ENCODE data around the gene BACE1-AS. TPM values are rescaled to one million over a fixed set of nuclear protein-coding genes. Genes with fewer than 3 reads are reported as not detected.

Gene BACE1-AS
- total RNA-seq, 1 donor from 2014 or later, result 12.8 TPM

GRCh38 chr11:117292616-117293015 is 1.5 kb downstream of the BACE1-AS start:
- Mint-ChIP-seq H3K36me3 (peaks cover 32% of the 10 kb centered on the region), H3K27ac (no peak overlapping the region), H3K4me3 (no peak overlapping the region), H3K9me3 (no peaks in the 10 kb centered on the region), H3K27me3 (no peaks in the 10 kb centered on the region), H3K4me1 (ENCODE audit: unreplicated experiment) (no peaks in the 10 kb centered on the region)
- TF ChIP-seq CTCF (conservative IDR thresholded peaks at IDR 0.05), result no peak
- DNase-seq (ENCODE audit: extremely low spot score, unreplicated experiment), result no peak

GRCh38 chr11:117295438-117296137 is 4.4 kb downstream of the BACE1-AS start:
- H3K27ac Mint-ChIP-seq, result no peak overlapping the region
- TF ChIP-seq CTCF (conservative IDR thresholded peaks at IDR 0.05), result no peak
- peaks cover 22% of the 10 kb centered on the region for H3K36me3 Mint-ChIP-seq
- no peaks in the 10 kb centered on the region for H3K27me3 Mint-ChIP-seq
- DNase-seq (ENCODE audit: extremely low spot score, unreplicated experiment), result no peak
- no peaks in the 10 kb centered on the region for H3K9me3 Mint-ChIP-seq
- no peak overlapping the region for H3K4me3 Mint-ChIP-seq
- peaks cover 16% of the 10 kb centered on the region for H3K4me1 Mint-ChIP-seq (ENCODE audit: unreplicated experiment)

- no peaks in the 10 kb centered on the region for H3K9me3 Mint-ChIP-seq
- no peaks in the 10 kb centered on the region for H3K27me3 Mint-ChIP-seq
- H3K36me3 Mint-ChIP-seq, result peaks cover 13% of the 10 kb centered on the region
- no peak overlapping the region for H3K4me3 Mint-ChIP-seq
- no peak for TF ChIP-seq CTCF (conservative IDR thresholded peaks at IDR 0.05)
- peak overlapping the region; percentile 35 for H3K27ac Mint-ChIP-seq
- H3K4me1 Mint-ChIP-seq (ENCODE audit: unreplicated experiment), result peaks cover 22% of the 10 kb centered on the region
- no peak for DNase-seq (ENCODE audit: extremely low spot score, unreplicated experiment)
Observed at GRCh38 chr11:117296881-117297280, 5.7 kb downstream of the BACE1-AS start.

- DNase-seq (ENCODE audit: extremely low spot score, unreplicated experiment), result no peak
- H3K4me1 Mint-ChIP-seq (ENCODE audit: unreplicated experiment), result peaks cover 22% of the 10 kb centered on the region
- no peak for TF ChIP-seq CTCF (conservative IDR thresholded peaks at IDR 0.05)
- no peaks in the 10 kb centered on the region for H3K9me3 Mint-ChIP-seq
- H3K27ac Mint-ChIP-seq, result no peak overlapping the region
- no peaks in the 10 kb centered on the region for H3K27me3 Mint-ChIP-seq
- H3K36me3 Mint-ChIP-seq, result peaks cover 7% of the 10 kb centered on the region
- no peak overlapping the region for H3K4me3 Mint-ChIP-seq
Observed at GRCh38 chr11:117298195-117298594, 7.0 kb downstream of the BACE1-AS start.

- Mint-ChIP-seq H3K36me3 (peaks cover 7% of the 10 kb centered on the region), H3K4me3 (peak overlapping the region; percentile 77), H3K27ac (peak overlapping the region; percentile 78), H3K4me1 (ENCODE audit: unreplicated experiment) (peaks cover 26% of the 10 kb centered on the region), H3K27me3 (no peaks in the 10 kb centered on the region), H3K9me3 (no peaks in the 10 kb centered on the region)
- TF ChIP-seq CTCF (conservative IDR thresholded peaks at IDR 0.05), result no peak
- no peak for DNase-seq (ENCODE audit: extremely low spot score, unreplicated experiment)
Observed at GRCh38 chr11:117299351-117300282, 8.5 kb downstream of the BACE1-AS start.
